Uterine smooth muscle cell (primary cell): ENCODE results near the gene GGA2. TPM values are rescaled to one million over a fixed set of nuclear protein-coding genes. Genes with fewer than 3 reads are reported as not detected.

Experiments used
- total RNA-seq: library from RNA; depleted of rRNA; stranded (reverse); fragments of >200 nt; gene quantifications from 2 replicates; pipeline ENCODE4 v1.2.3, GENCODE V29; 2014

GGA2 gene, protein sequence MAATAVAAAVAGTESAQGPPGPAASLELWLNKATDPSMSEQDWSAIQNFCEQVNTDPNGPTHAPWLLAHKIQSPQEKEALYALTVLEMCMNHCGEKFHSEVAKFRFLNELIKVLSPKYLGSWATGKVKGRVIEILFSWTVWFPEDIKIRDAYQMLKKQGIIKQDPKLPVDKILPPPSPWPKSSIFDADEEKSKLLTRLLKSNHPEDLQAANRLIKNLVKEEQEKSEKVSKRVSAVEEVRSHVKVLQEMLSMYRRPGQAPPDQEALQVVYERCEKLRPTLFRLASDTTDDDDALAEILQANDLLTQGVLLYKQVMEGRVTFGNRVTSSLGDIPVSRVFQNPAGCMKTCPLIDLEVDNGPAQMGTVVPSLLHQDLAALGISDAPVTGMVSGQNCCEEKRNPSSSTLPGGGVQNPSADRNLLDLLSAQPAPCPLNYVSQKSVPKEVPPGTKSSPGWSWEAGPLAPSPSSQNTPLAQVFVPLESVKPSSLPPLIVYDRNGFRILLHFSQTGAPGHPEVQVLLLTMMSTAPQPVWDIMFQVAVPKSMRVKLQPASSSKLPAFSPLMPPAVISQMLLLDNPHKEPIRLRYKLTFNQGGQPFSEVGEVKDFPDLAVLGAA
- total RNA-seq: 31.0 and 40.7 TPM in 2 replicates

GRCh38 chr16:23510164-23510914 lies at the start of gene GGA2:
Gene GGA2, minus strand, starts transcription at chr16:23510494. Its CDS starts 83 bp downstream, at chr16:23510411.

GRCh38 chr16:23556881-23557778 lies 46.8 kb upstream of the GGA2 start, which contains the start of the genes EARS2 and UBFD1:
Gene EARS2, minus strand, starts transcription at chr16:23557350. Its CDS starts 7 bp downstream, at chr16:23557343.
Gene UBFD1, plus strand, starts transcription at chr16:23557727. Its CDS starts 16 bp downstream, at chr16:23557743.

GRCh38 chr16:23452572-23453337 lies 57.5 kb downstream of the GGA2 start, which contains the start of gene COG7:
Gene COG7, minus strand, starts transcription at chr16:23453189. Its CDS starts 195 bp downstream, at chr16:23452994.

Other genes with a start within 250 kb of the GGA2 start
- not detected in 2 replicates for gene SCNN1B, start 208.2 kb downstream of the GGA2 start, total RNA-seq
- 25.1 and 27.6 TPM in 2 replicates for gene COG7, start 57.3 kb downstream of the GGA2 start, total RNA-seq
- gene EARS2, start 46.9 kb upstream of the GGA2 start, total RNA-seq: 52.2 and 55.1 TPM in 2 replicates
- gene UBFD1, start 47.2 kb upstream of the GGA2 start, total RNA-seq: 107 and 141 TPM in 2 replicates
- 83.5 and 96.4 TPM in 2 replicates for gene NDUFAB1, start 85.8 kb upstream of the GGA2 start, total RNA-seq
- 8.7 and 15.5 TPM in 2 replicates for gene PALB2, start 130.8 kb upstream of the GGA2 start, total RNA-seq
- gene DCTN5, start 131.0 kb upstream of the GGA2 start, total RNA-seq: 49.9 and 84.7 TPM in 2 replicates
- gene PLK1, start 168.4 kb upstream of the GGA2 start, total RNA-seq: 16.6 and 49.4 TPM in 2 replicates
- gene ERN2, start 202.7 kb upstream of the GGA2 start, total RNA-seq: 0.12 and 0.77 TPM in 2 replicates
- gene CHP2, start 244.5 kb upstream of the GGA2 start, total RNA-seq: not detected in 2 replicates